MM.1S (cell line): Measurements from ENCODE around the gene SORBS2.

Experiments
- CTCF ChIP-seq: fragments of 300-600 bp; sonication (generic); IDR thresholded peaks from 2 replicates; pipeline ENCODE4 v1.5.1; 2016; ENCODE audit warnings: antibody characterized with exemption, low read length, mixed read lengths
- EZH2 ChIP-seq: fragments of 300-600 bp; sonication (generic); optimal IDR thresholded peaks from 2 replicates; pipeline ENCODE3; 2017; ENCODE audit warnings: low read depth, mild to moderate bottlenecking, antibody characterized with exemption, low read length, mixed read lengths
- EZH2phosphoT487 ChIP-seq: fragments of 300-600 bp; sonication (generic); IDR thresholded peaks from 2 replicates; pipeline ENCODE4 v1.6.1; 2018; ENCODE audit warnings: antibody characterized with exemption, low read length

DNA sequence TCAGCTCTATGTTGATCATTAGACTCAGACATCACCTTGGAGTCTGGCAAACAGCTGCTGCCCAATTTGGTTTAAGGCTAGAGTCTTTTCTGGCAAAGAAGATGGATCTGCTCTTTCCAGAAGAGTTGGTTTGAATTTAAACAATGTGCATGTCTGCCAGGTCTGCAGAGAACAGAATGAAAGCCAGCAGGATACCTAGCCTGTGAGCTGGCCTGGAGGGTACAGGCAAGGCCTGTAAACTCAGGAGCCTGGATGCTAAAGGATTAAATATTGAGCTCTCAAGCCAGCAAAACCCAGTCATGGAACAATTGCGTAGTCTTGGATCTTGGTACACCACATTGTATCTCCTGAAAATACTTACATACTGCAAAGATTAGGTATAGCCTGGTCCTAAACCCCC lies 261.1 kb downstream of the SORBS2 start:
- TF ChIP-seq CTCF (no peak), EZH2 (no peak), EZH2phosphoT487 (no peak)
